Heart left ventricle (tissue), 13 donors: ENCODE data around the gene ADGRG1.
"Not testable (repeated sequence)": the region's sequence is repeated elsewhere in the genome, so short reads cannot be mapped to it uniquely, and the experiment has no call there.

Source experiments
- POLR2A ChIP-seq, 2 donors: fragments of 450-650 bp; IDR thresholded peaks; one replicate each; pipeline ENCODE4 v1.6.1; 2017; ENCODE audit warnings: antibody characterized with exemption in 2 of 2, mild to moderate bottlenecking in 2 of 2, moderate library complexity in 2 of 2
- TF ChIP-seq, protein P1 (sequence below), 12 donors: fragments of 200-600 bp; sonication (generic) in 4 of 12; IDR thresholded peaks; one replicate each; pipeline versions ENCODE4 v1.5.0 to v1.8.0; 2018 to 2022; ENCODE audit warnings: antibody characterized with exemption in 12 of 12, mild to moderate bottlenecking in 5 of 12
- donor health status: ischemic (EF 13 %, LVEDD 7.1; RV severe dilation, severe dysfunction).
- donor health status: DM: no; HTN: yes; CAD: no.
- donor health status: DM: no; HTN: no; CAD: no.
- donor health status: ischemic (EF 25% LVEDD 6.9; RV normal size, moderate dysfunction).
- donor health status: ischemic (EF 25% LVEDD 5.7; RV mildly dilated, moderate dysfunction).
- donor health status: ischemic (EF 35%, LVEDD 5.7; RV mildly dilated, moderate dysfunction).
- donor health status: nonischemic (EF 11% LVEDD 7.7; RV severe dilation, severe dysfunction).
- donor health status: DM: yes; HTN: yes; CAD: no.
- donor health status: PGD.
- donor health status: ischemic (EF 29% LVEDD 5.4; RV normal size, mild dysfunction).
- donor health status: nonischemic (EF 23%, LVEDD 6.1; RV moderate dilation, normal function).

DNA sequence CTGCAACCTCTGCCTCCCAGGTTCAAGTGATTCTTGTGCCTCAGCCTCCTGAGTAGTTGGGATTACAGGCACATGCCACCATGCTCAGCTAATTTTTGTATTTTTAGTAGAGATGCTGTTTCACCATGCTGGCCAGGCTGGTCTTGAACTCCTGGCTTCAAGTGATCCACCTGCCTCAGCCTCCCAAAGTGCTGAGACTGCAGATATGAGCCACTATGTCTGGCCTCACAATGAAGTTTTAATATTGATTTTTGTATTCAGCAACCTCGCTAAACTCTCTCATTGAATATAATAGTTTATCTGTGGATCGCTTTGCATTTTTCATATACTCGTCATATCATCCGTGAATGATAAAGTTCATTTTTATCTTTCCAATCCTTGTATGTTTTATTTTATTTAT is 32.2 kb upstream of the ADGRG1 start:
- TF ChIP-seq, protein P1, sequence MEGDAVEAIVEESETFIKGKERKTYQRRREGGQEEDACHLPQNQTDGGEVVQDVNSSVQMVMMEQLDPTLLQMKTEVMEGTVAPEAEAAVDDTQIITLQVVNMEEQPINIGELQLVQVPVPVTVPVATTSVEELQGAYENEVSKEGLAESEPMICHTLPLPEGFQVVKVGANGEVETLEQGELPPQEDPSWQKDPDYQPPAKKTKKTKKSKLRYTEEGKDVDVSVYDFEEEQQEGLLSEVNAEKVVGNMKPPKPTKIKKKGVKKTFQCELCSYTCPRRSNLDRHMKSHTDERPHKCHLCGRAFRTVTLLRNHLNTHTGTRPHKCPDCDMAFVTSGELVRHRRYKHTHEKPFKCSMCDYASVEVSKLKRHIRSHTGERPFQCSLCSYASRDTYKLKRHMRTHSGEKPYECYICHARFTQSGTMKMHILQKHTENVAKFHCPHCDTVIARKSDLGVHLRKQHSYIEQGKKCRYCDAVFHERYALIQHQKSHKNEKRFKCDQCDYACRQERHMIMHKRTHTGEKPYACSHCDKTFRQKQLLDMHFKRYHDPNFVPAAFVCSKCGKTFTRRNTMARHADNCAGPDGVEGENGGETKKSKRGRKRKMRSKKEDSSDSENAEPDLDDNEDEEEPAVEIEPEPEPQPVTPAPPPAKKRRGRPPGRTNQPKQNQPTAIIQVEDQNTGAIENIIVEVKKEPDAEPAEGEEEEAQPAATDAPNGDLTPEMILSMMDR (IDR thresholded peaks at IDR 0.05), result not testable (repeated sequence)
- not testable (repeated sequence) for TF ChIP-seq POLR2A (IDR thresholded peaks at IDR 0.05)
